HG02981 (cell line): ENCODE results near the gene ACTL10.

ENCODE experiments used
- ATAC-seq: cut with Tn5 transposase; IDR thresholded peaks from one replicate; pipeline ENCODE4 v1.9.1; 2021; ENCODE audit warnings: mild to moderate bottlenecking, moderate library complexity; ENCODE audit not compliant: unreplicated experiment

Gene ACTL10

DNA sequence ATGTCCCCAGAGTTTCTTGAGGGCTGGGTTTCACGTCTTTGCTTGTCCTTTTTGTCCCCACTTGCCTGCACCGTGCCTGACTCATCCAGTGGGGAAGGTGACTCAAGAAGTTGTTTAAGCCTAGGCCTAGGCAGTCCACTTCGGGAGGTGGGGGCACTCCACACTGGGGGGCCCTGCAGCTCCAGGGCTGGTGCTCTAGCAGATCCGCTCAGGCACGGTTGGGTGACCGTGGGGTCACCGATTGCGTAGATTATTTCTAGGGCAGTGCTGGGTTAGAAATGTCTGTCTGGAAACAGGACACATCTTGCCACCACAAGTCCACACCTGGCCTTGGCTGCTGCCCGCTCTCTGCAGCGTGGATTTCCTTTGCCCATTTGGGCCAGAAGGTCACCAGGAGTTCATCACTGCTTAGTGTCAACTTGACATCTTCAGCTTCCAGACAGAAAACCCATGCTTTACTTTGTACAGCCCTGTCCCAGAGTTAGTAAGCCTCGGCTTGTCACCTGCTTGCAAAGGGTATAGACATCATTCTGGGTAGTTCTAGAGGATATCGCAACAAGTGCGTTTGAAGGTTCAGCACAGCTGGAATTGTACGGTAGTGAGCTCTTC lies 18.2 kb upstream of the ACTL10 start:
- no peak for ATAC-seq

DNA sequence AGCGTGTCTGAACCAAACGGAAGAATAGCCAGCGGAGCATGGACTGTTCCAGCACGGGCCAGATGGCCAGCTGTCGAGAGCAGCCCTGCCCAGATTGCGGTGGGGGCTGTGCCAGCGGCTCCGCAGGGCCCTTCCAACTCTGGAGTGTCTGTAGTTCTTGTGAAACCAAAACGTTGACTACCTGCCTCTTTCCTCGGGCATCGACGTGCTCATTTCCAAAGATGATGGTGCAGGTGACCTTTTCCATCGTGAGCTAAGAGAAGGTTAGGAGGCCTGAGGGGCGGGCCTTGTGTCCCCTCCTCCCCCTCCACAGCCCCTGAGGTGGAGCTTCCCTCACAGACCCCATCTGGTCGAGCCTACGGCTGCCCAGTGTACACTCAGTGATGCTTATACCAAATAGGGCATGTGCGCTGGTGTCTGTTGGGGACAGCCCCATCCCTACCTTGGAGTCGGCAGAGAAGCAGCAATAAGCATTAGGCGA lies 17.5 kb upstream of the ACTL10 start:
- ATAC-seq: no peak

GRCh38 chr20:33650111-33650752 lies 16.5 kb upstream of the ACTL10 start:
- ATAC-seq: no peak

DNA sequence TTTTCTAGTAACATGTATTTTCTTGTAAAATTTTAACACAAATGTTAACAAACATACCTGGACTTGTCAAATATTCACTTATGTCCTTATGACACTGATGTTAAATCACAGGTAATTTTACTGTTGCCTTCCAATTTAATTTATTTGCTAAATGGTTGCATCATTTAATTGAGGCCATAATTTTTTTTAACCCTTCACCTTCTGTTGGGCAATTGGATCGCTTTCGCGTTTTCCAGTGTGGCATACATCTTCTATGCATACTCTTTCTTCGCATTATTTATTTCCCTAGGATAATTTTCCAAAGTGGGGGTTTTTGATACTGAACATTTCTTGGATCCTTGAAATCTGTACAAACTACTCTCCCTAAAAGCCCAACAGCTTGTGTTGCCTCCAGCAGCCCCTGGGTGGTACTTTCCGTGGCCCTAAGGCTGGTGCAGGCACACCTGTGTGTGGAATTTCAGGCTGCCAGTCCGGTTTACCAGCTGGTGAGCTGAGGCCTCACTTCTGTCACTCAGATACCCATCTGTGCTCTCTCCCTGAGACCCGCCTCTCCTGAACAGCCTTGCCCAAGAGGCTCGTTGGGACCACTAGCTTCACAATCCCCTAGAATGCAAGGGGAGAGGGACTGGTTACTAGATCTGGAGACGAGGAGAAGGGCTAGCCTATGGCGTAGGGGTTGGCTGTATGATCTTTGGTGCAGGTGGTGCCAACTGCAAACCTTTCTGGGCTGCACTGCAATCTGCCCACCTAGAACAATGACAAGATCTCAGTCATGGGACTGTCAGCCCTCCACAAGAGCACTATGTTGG lies 15.8 kb upstream of the ACTL10 start:
- no peak for ATAC-seq

GRCh38 chr20:33651562-33652048 lies 15.1 kb upstream of the ACTL10 start:
- no peak for ATAC-seq

DNA sequence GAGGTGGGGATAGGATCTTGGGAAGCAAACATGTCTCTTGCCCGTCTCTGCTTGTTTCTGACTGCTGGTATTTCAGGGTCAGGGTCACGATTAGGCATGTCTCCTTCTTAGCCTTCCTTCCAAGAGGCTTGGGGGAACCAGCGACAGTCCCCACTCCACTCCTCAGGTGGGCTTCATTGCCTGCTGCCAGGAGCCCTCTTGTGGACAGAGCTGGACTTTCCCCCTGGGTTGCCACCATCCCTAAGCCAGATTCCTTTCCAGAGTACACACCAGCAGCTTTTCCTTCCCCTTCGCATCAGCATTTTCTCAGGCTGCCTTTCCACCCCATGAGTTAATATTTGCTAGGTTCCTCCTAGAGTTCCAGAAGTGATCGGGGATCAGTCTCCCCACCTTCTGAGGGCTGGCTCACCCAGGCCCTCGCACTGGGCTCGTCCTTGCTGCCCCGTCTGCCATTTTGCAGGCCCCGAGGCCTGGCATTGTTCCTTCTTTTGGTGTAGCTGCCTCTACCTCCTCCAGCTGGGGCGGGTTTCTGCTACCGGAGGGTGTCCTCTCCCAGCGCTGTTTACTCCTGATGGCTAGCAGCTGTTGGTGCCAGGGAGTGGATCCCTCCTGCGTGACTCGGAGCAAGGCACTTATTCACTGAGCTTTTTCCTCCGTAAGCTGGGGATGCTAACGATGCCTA lies 13.4 kb upstream of the ACTL10 start:
- no peak for ATAC-seq

- no peak for ATAC-seq
These were observed 12.7 kb upstream of the ACTL10 start for GRCh38 chr20:33653900-33654596.

DNA sequence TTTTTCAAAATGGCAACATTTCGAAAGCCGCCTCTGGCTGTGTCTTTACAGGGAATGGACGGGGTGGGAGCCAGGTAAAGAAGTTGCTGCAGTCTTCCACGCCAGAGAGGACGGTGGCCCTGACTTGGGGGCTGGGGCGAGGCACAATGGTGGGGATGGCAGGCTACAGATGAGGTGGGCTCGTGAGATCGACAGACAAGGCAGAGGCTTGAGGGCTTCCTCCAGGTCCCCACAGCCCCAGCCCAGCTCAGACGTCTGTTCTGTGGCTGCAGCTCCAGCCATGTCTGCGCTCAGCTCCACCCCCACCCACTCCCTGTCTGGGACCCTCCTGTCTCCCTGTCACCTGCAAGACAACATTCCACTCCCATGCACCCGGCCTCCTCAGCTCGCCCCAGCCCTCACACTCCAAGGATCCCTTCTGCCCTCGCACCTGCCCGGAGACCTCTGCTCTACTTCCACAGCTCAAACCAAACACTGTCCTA lies 12.0 kb upstream of the ACTL10 start:
- ATAC-seq: no peak

DNA sequence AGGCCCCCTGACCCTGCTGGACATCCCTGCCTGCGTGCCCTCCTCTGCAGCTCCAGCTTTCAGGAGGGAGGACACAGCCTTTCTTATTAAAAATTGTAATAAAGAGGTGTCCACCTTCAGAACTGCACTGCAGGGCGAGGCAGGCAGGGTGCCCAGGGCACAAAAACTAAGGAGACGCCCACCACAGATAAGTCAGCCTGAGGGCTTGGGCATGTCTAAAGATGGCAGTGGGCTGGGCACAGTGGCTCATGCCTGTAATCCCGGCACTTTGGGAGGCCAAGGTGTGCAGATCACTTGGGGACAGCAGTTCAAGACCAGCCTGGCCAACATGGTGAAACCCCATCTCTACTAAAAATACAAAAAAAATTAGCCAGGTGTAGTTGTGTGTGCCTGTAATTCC lies 11.6 kb upstream of the ACTL10 start:
- ATAC-seq: no peak

GRCh38 chr20:33656010-33656782 lies 10.5 kb upstream of the ACTL10 start:
- no peak for ATAC-seq

- no peak for ATAC-seq
These were observed 9.7 kb upstream of the ACTL10 start for GRCh38 chr20:33656783-33657703.

DNA sequence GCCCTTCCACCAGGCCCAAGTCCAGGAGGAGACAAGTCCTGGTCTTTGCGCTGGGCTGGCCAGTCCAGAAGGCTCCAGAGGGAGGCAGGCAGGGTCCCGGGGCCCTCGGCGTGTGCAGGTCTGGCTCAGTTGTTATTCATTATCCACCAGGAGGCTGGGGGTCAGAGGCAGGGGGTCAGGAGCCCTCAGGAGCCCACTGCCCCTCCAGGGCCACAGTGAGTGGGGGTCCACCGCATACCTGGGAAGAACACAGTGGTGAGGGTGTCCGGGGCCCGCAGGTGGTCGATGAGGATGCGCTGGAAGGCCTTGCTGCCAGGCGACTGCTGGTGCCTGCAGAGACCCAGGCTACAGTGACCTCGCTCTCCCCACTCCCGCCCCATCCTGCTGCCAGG lies 9.0 kb upstream of the ACTL10 start:
- no peak for ATAC-seq

GRCh38 chr20:33658510-33658909 lies 8.2 kb upstream of the ACTL10 start:
- ATAC-seq: no peak

- ATAC-seq: no peak
These were observed 7.8 kb upstream of the ACTL10 start for GRCh38 chr20:33658929-33659328.

DNA sequence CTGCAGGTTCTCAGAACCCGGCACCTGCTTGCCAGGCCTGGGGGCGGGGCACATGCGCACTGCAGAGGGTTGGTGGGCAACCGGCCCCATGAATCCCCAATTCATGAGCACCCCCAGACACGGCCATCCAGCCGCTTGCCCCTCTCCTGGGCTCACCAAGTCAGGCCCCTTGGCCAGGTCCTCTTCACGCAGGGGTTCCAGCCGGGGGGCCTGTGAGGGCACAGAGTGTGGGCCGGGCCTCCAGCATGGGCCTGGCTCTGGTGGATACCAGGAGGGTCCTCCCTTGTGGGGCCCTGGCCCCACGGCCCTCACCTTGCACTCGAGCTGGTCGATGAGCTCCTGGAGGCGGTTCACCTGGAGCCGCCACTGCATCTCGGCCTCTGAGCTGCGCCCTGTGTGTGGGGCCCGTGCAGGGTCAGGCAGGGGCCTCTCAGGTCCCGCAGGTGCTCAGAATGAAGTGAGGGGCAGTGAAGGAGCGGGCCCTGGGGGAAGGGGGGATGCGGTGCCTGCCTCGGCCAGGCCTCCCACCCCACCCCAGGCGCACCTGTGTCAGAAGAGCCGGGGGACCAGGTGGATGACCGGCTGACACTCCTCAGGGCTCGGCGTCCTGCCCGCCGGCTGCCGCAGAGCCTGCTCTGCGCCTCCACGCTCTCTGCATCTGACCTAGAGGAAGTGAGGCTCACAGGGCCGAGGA lies 7.3 kb upstream of the ACTL10 start:
- ATAC-seq: no peak

DNA sequence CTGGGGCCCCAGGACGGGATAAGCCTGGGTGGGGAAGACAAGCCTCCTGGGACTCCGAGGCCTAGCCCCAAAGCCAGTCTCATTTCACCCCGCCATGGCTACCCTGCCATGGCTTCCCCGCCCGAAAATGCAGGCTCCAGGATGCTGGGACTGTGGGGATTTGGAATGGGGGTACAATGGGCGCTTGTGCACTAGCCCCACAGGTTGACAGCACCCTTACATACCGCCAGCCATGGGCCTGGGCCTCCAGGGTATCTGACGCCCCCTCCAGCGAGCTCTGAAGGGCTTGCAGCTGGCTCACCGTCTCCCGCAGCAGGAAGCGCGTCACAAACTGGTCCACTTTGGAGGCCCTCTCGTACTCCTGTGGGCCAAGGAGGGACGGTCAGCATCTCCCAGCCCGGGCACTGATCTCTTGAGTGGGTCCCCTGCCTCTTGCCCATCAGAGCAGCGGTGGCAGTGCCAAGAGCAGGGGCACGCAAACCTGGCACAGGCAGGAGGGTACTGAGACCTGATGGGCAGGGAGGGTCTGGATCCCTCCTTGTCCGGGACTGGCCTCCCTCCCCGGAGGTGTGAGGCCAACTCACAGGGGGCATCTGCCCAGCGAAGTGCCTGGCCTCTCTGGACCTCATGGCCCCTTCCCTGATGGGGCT lies 6.6 kb upstream of the ACTL10 start:
- no peak for ATAC-seq

DNA sequence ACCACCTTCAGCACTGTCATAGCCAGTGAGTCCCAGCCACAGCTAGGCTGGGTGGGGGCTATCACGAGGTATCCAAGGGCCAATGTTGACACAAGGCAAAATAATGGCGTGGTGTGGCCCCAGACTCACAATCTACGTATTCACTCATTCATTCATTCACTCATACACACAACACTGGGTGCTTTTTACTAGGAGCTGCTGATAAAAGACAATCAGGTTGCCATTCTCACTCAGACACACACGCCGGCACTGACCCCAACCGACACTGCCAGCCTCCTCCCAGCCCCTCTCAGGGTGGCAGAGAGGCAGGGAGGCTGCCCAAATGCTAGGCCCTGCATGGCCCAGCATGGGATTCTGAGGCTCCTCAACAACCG lies 6.1 kb upstream of the ACTL10 start:
- ATAC-seq: no peak

GRCh38 chr20:33662172-33662571 lies 4.6 kb upstream of the ACTL10 start, which contains the start of gene C20orf144:
Gene C20orf144, plus strand, starts transcription at chr20:33662327. Its CDS starts 19 bp downstream, at chr20:33662346.
- ATAC-seq: no peak
